Loucy (cell line): ENCODE results near the gene CLDND2.

ENCODE experiments used
- H2AFZ ChIP-seq: fragments of 200-600 bp; sonication (generic); 2 replicates; pipeline ENCODE4 v1.6.0; 2016; ENCODE audit warnings: antibody characterized with exemption, mild to moderate bottlenecking, low read length, moderate library complexity
- H3F3A ChIP-seq: fragments of 200-600 bp; 2 replicates; pipeline ENCODE4 v1.6.0; 2016; ENCODE audit warnings: antibody characterized with exemption, low read depth, mild to moderate bottlenecking
- H3K27me3 ChIP-seq: fragments of 200-600 bp; sonication (generic); 2 replicates; pipeline ENCODE4 v1.6.1; 2014; ENCODE audit warnings: low read length, mild to moderate bottlenecking; ENCODE audit not compliant: insufficient read depth, poor library complexity, severe bottlenecking
- H3K36me3 ChIP-seq: fragments of 200-600 bp; sonication (generic); 2 replicates; pipeline ENCODE4 v1.6.1; 2016; ENCODE audit warnings: low read length; ENCODE audit not compliant: insufficient read depth
- H3K4me1 ChIP-seq: fragments of 200-600 bp; sonication (generic); 2 replicates; pipeline ENCODE4 v1.5.1; 2014; ENCODE audit warnings: low read length, mild to moderate bottlenecking; ENCODE audit not compliant: insufficient read depth, poor library complexity, severe bottlenecking
- H3K4me2 ChIP-seq: fragments of 200-600 bp; sonication (generic); 2 replicates; pipeline ENCODE4 v1.6.0; 2014; ENCODE audit warnings: antibody characterized with exemption, low read length, low read depth, mild to moderate bottlenecking; ENCODE audit not compliant: poor library complexity, severe bottlenecking
- H3K4me3 ChIP-seq: fragments of 200-600 bp; sonication (generic); 2 replicates; pipeline ENCODE4 v1.5.1; 2014; ENCODE audit warnings: low read length, mild to moderate bottlenecking, mixed read lengths; ENCODE audit not compliant: poor library complexity, severe bottlenecking
- H3K79me2 ChIP-seq: fragments of 200-600 bp; sonication (generic); 2 replicates; pipeline ENCODE4 v1.6.1; 2014; ENCODE audit warnings: low read length; ENCODE audit not compliant: insufficient read depth
- H3K9ac ChIP-seq: fragments of 200-600 bp; sonication (generic); 2 replicates; pipeline ENCODE4 v1.6.0; 2014; ENCODE audit warnings: mild to moderate bottlenecking, low read depth, low read length, moderate library complexity; ENCODE audit not compliant: poor library complexity, severe bottlenecking
- H3K9me2 ChIP-seq: fragments of 200-600 bp; sonication (generic); replicated peaks from 2 replicates; pipeline ENCODE4 v1.6.1; 2016; ENCODE audit warnings: low read depth, low read length, mixed read lengths
- H3K9me3 ChIP-seq: fragments of 200-600 bp; sonication (generic); 2 replicates; pipeline ENCODE4 v1.6.1; 2014; ENCODE audit warnings: mild to moderate bottlenecking, antibody characterized with exemption, low read length, low read depth; ENCODE audit not compliant: insufficient read depth
- H4K20me1 ChIP-seq: fragments of 200-600 bp; sonication (generic); 2 replicates; pipeline ENCODE4 v1.6.0; 2014; ENCODE audit warnings: antibody characterized with exemption, low read length, mild to moderate bottlenecking; ENCODE audit not compliant: insufficient read depth, poor library complexity, severe bottlenecking
- EZH2phosphoT487 ChIP-seq: fragments of 200-600 bp; IDR thresholded peaks from 2 replicates; pipeline ENCODE4 v1.6.1; 2018; ENCODE audit warnings: antibody characterized with exemption, mild to moderate bottlenecking, moderate library complexity, borderline replicate concordance
- TF ChIP-seq, protein P1 (sequence below): fragments of 200-600 bp; sonication (generic); conservative IDR thresholded peaks from 2 replicates; pipeline ENCODE4 v1.5.1; 2014; ENCODE audit warnings: mild to moderate bottlenecking, antibody characterized with exemption, low read length

Gene CLDND2

DNA sequence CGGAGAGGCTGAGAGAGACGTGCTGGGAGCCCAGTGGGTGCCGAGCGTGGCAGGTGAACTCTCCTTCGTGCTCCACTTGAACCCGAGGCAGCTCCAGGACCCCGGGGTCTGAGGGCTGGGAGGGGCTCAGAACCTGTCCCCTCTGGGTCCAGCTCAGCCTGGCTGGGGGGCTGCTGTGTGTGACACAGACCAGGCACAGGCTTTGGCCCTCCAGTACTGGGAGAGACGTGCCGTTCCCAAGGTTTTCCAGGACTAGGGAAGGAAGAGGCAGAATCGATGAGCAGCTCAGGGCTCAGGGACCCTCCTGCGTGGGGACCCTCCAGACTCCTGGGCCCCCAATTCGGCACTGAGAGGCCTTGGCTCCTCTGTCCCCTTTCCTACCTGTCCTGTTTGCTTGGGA lies 46.4 kb upstream of the CLDND2 start:
- no peak overlapping the region for H3K9ac ChIP-seq
- no peaks in the 10 kb centered on the region for H3K79me2 ChIP-seq
- H3K4me3 ChIP-seq: no peak overlapping the region
- H3K9me2 ChIP-seq: no peaks in the 10 kb centered on the region
- no peaks in the 10 kb centered on the region for H4K20me1 ChIP-seq
- TF ChIP-seq, protein P1, sequence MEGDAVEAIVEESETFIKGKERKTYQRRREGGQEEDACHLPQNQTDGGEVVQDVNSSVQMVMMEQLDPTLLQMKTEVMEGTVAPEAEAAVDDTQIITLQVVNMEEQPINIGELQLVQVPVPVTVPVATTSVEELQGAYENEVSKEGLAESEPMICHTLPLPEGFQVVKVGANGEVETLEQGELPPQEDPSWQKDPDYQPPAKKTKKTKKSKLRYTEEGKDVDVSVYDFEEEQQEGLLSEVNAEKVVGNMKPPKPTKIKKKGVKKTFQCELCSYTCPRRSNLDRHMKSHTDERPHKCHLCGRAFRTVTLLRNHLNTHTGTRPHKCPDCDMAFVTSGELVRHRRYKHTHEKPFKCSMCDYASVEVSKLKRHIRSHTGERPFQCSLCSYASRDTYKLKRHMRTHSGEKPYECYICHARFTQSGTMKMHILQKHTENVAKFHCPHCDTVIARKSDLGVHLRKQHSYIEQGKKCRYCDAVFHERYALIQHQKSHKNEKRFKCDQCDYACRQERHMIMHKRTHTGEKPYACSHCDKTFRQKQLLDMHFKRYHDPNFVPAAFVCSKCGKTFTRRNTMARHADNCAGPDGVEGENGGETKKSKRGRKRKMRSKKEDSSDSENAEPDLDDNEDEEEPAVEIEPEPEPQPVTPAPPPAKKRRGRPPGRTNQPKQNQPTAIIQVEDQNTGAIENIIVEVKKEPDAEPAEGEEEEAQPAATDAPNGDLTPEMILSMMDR: no peak
- TF ChIP-seq EZH2phosphoT487: no peak
- no peaks in the 10 kb centered on the region for H3K36me3 ChIP-seq
- no peaks in the 10 kb centered on the region for H3K9me3 ChIP-seq
- H3K27me3 ChIP-seq: no peaks in the 10 kb centered on the region
- no peak overlapping the region for H2AFZ ChIP-seq
- H3K4me1 ChIP-seq: no peaks in the 10 kb centered on the region
- H3F3A ChIP-seq: no peaks in the 10 kb centered on the region
- H3K4me2 ChIP-seq: no peak overlapping the region

DNA sequence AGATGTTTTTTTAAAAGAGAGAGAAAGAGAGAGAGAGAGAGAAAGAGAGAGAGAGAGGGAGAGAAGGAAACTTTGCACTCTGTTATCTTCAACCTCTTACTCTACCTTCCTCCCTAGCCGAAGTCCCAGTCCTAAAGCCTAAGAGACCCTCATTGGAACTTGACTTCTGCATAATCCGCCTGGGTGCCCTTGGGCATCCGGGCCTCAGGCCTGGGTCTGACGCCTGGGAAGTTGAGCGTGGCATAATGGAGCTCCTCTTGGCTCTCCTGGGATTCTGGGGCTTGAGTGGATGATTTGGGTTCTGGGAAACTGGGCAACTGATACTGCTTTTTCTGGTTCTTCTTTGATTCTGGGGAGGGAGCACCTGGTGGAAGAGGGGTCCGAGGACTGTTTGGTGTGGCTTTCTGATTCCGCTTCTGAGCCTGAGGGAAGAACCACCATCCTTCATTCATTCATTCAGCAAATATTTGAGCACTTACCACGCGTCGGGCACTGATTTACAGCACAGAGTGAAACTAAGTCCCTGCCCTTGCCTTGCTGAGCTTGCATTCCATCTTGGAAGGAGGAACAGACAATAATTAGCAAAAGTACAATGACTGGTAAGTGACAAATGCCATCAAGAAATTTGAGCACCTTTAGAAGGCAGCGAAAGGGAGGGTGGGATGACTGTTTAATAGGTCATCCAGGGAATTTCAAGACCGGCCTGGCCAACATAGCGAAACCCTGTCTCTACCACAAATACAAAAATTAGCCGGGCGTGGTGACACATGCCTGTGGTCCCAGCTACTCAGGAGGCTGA lies 42.3 kb upstream of the CLDND2 start:
- TF ChIP-seq, protein P1: no peak
- TF ChIP-seq EZH2phosphoT487: no peak
- H3K27me3 ChIP-seq: no peaks in the 10 kb centered on the region
- peaks cover 3% of the 10 kb centered on the region for H3K4me1 ChIP-seq
- no peaks in the 10 kb centered on the region; the same call in 1 of the 2 replicates for H3K9me3 ChIP-seq
- no peak overlapping the region for H3K4me3 ChIP-seq
- no peak overlapping the region for H2AFZ ChIP-seq
- H4K20me1 ChIP-seq: no peaks in the 10 kb centered on the region
- no peaks in the 10 kb centered on the region for H3K79me2 ChIP-seq
- no peak overlapping the region for H3K9ac ChIP-seq
- no peaks in the 10 kb centered on the region for H3K36me3 ChIP-seq
- no peak overlapping the region for H3K4me2 ChIP-seq
- no peaks in the 10 kb centered on the region for H3F3A ChIP-seq
- no peaks in the 10 kb centered on the region for H3K9me2 ChIP-seq

DNA sequence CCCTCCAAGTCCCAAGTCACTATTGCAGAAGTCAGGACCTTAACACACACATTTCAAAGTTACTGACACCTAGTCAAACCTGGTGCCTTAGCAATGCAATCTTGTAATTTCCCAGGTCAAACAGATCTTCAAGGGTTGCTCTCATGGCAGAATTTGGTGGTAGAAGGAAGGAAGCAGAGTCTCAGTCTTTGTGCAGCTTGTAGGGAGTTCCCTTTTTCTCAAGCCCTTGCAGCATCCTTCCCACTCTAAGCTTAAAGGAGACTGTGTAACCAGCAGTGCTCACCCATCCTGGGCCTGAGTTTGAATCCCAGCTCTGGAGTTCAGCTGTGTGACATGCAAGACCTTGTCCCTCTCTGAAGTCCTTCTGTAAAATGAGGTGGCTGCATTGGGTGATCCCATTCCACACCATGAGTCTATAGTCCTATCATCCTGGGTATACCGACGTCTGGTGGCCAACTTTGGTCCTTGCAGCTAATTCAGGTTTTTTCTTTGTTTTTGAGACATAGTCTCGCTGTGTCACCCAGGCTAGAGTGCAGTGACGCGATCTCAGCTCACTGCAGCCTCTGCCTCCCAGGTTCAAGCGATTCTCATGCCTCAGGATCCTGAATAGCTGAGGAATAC lies 38.8 kb upstream of the CLDND2 start:
- peak overlapping the region; percentile 73 for H2AFZ ChIP-seq
- no peak overlapping the region for H3K9ac ChIP-seq
- no peaks in the 10 kb centered on the region for H3K9me2 ChIP-seq

More for the DNA sequence above, 38.8 kb upstream of the CLDND2 start:
- Histone ChIP-seq H3K27me3 (no peaks in the 10 kb centered on the region), H3K9me3 (peaks cover 2% of the 10 kb centered on the region; the same call in 1 of the 2 replicates), H3K4me3 (no peak overlapping the region), H3K79me2 (no peaks in the 10 kb centered on the region), H3K4me2 (no peak overlapping the region), H3K36me3 (no peaks in the 10 kb centered on the region), H4K20me1 (no peaks in the 10 kb centered on the region), H3F3A (no peaks in the 10 kb centered on the region), H3K4me1 (peaks cover 3% of the 10 kb centered on the region)
- TF ChIP-seq, protein P1: peak; percentile 80
- TF ChIP-seq EZH2phosphoT487: no peak
